HG02943 (cell line): Measurements from ENCODE around the gene ZNF236.

Experiments used
- ATAC-seq: cut with Tn5 transposase; IDR thresholded peaks from one replicate; pipeline ENCODE4 v1.9.1; 2021; ENCODE audit warnings: mild to moderate bottlenecking, low read depth, moderate library complexity; ENCODE audit not compliant: unreplicated experiment

Gene ZNF236

DNA sequence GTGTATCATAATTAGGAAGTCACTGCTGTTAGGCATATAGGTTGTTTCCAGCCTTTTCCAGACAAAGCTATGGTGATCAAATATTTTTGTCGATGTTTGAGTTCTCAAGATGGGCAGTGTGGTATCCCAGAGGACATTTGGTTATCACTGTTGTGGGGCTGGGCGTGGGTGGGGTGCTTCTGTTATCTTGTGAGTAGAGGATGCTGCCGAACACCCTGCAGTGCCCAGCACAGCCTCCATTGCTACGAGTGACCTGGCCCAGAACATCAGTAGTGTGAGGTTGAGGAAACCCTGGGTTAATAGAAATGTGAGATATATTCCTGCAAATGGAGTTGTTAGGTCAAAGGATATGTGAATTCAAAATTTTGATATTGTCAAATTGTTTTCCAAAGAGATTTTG, 33.2 kb downstream of the ZNF236 start:
- ATAC-seq = no peak

DNA sequence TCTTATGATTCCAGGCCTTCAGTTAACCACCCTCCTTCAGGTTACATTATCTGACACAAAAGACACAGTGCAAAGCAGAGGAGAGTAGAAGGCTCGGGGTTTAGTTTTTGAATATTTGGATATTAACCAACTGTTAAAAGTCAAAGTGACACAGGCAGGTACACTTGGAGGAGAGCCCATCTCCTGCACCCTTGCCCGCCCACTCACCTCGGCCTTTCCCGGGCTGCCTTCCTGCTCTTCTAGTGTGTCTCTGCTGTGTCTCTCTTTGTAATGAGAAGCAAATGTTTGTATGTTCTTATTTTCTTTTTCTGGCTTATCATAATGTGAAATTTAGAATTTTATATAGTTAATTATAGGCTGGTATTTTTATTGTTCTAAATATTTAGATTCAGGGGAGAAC, 35.1 kb downstream of the ZNF236 start:
- no peak for ATAC-seq

GRCh38 chr18:76859474-76860339, 37.4 kb downstream of the ZNF236 start:
- ATAC-seq = no peak

DNA sequence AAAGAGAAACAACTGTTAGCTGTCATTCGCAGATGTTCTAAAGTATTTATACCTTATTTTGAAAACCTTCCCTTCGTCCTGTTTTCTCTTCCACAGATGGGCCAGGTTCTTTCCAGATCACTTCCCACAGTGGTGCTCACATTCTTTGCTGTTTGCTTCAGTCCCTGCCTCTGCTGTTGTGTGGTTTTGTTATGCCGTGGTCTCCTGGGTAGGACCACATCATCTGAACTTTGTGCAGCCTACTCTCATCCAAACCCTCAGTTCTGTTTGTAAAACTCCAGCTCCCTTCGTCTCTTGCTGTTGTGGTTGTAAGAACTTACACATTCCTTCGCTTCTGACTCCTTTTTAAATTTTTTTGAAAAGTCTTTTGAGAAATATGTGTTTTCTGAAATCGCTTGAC, 38.1 kb downstream of the ZNF236 start:
- no peak for ATAC-seq

DNA sequence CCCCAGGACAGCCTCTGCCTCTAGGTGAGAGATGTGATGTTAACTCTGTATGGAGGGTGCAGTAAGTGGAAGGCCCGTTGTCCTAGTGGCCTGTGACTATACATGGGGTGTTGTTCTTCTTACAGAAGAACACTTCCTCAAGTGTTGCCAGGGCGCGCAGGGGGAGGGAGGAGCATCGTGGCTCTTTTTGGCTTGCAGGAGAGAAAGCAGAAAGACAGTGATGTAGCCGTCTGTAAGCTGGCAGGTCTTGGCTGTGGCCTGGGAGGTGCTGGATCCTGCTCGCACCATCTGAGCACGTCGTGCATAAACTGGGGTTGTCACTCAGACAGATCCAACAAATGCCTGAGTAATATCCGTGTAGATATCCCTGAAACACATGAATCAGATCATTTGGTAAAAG, 44.3 kb downstream of the ZNF236 start:
- ATAC-seq = no peak

GRCh38 chr18:76873311-76873710, 51.0 kb downstream of the ZNF236 start:
- ATAC-seq = no peak

DNA sequence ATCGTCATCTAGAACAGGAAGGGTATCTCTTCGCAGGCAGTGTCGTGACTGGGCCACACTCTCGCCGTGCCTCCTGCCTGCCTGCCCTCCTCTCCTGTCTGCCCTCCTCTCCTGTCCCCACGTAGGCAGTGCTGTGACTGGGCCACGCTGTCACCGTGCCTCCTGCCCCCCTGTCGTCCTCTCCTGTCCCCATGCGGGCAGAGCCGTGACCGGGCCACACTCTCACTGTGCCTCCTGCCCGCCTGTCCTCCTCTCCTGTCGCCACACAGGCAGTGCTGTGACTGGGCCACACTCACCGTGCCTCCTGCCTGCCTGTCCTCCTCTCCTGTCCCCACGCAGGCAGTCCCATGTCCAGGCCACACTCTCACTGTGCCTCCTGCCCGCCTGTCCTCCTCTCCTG, 51.4 kb downstream of the ZNF236 start:
- no peak for ATAC-seq

- ATAC-seq = no peak
Measured at GRCh38 chr18:76874642-76875389, 52.5 kb downstream of the ZNF236 start.

GRCh38 chr18:76875390-76876325, 53.3 kb downstream of the ZNF236 start:
- ATAC-seq = no peak

- no peak for ATAC-seq
Measured at GRCh38 chr18:76878426-76878825, 56.1 kb downstream of the ZNF236 start.

- no peak for ATAC-seq
Measured at GRCh38 chr18:76880026-76880425, 57.7 kb downstream of the ZNF236 start.

GRCh38 chr18:76881744-76882143, 59.4 kb downstream of the ZNF236 start:
- ATAC-seq = no peak

GRCh38 chr18:76882146-76882545, 59.8 kb downstream of the ZNF236 start:
- ATAC-seq = no peak

DNA sequence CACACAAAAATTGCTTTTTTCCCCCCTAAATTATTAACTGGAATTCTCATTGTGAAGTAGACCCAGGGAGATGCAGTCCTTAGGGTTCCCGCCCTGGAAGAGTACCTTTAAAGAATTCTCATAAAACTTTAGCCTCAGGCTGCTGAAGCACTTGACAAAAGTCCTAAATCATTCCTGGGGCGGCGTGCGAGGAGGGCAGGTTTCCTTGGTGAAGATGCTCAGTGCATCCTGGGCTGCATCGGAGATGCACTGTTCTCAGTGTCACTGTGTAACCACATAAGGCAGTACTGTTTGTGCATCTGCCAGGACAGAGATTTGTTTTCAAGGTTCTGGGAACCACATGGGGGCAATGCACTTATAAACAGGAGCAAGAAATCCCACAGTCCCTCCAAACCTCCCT, 62.6 kb downstream of the ZNF236 start:
- ATAC-seq = no peak

DNA sequence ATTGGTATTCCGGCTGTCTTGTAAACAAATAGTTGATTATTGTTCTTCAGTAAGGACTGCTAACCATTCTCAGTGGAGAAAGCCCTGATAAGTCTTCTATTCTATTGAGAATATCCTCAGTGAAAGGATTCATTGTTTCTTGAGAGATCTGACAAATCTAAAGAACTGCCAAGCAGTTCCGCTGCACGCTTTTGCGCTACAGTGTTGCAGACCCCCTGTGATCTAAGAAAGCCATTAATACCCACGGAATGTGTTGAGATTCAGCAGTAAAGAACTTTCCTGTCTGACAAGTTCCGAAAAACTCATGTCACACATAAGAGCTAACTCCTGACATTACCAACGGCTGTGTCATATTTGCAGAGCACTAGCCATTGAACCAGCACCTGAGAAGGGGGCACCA, 63.8 kb downstream of the ZNF236 start:
- no peak for ATAC-seq

GRCh38 chr18:76889091-76889699, 66.8 kb downstream of the ZNF236 start:
- ATAC-seq = no peak

GRCh38 chr18:76892832-76893231, 70.5 kb downstream of the ZNF236 start:
- no peak for ATAC-seq

DNA sequence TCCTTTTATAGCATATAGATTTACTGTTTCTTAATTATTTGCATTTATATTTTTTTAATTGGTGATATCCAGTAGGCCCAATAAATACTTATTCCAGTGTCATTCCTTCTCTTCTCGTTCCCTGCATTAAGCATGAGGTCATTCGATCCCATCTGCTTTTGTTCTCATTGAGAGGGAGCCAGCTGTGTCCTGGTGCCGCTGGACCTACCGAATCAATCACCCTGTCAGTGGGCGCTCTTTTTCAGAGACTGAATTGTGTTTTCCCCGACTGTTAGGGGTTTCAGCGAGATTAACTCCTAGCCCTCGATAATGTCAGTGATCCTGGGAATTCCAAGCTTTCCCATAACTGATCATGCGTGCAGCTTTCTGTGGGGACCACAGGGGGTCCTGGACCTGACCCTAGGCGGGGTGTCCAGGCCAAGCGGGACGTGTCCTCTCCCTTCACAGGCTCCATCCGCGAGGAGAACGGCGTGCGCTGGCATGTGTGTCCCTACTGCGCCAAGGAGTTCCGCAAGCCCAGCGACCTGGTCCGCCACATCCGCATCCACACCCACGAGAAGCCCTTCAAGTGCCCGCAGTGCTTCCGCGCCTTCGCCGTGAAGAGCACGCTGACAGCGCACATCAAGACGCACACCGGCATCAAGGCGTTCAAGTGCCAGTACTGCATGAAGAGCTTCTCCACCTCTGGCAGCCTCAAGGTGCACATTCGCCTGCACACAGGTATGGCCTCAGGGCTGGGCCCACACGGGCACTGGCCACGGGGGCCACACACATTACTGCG, 72.4 kb downstream of the ZNF236 start:
- ATAC-seq = no peak

- ATAC-seq = no peak
Measured at GRCh38 chr18:76895498-76895897, 73.1 kb downstream of the ZNF236 start.

DNA sequence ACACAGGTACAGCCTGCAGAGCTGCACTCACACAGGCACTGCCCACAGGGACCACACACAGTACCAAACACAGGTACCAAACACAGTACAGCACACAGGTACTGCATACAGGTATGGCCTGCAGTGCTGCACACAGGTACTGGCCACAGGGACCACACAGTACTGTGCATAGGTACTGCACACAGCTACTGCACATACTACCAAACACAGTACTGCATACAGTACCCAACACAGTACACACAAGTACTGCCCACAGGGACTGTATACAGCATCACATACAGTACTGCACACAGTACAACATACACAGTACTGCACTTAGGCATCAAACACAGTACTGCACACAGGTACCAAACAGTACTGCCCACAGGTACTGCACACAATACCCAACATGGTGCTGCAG, 74.3 kb downstream of the ZNF236 start:
- ATAC-seq = no peak
